Peyer's patch (tissue), 4 donors: ENCODE measurements around the gene PTPN4. TPM values are rescaled to one million over a fixed set of nuclear protein-coding genes. Genes with fewer than 3 reads are reported as not detected.

Experiments used
- DNase-seq, 3 donors: peaks; one replicate each; pipeline ENCODE4 v3.0.0-alpha.2; 2017 to 2019
- H3K27ac ChIP-seq, 4 donors: fragments of 200-600 bp; sonication (generic); one replicate each; pipeline ENCODE4 v1.5.1; 2016 to 2019
- H3K27me3 ChIP-seq, 2 donors: fragments of 200-600 bp; sonication (generic); one replicate each; pipeline ENCODE4 v1.5.1; 2019
- H3K36me3 ChIP-seq, 3 donors: fragments of 200-600 bp; sonication (generic); one replicate each; pipeline ENCODE4 v1.5.1; 2016 to 2019
- H3K4me1 ChIP-seq, 4 donors: fragments of 200-600 bp; sonication (generic); one replicate each; pipeline ENCODE4 v1.5.1; 2016 to 2019
- H3K4me3 ChIP-seq, 4 donors: fragments of 200-600 bp; sonication (generic); 1 replicate in 3 of 4; 2 replicates in 1 of 4; pipeline ENCODE4 v1.5.1; 2016 to 2019; ENCODE audit warnings: mild to moderate bottlenecking in 1 of 4
- H3K9me3 ChIP-seq, 4 donors: fragments of 200-600 bp; sonication (generic); one replicate each; pipeline ENCODE4 v1.5.1; 2016 to 2019; ENCODE audit warnings: mild to moderate bottlenecking in 1 of 4
- CTCF ChIP-seq, 6 experiments: fragments of 450-650 bp in 4 of 6; fragments of 200-600 bp in 2 of 6; sonication (generic) in 1 of 6; IDR thresholded peaks; one replicate each; pipeline ENCODE4 v1.5.1; 2017 to 2019; ENCODE audit warnings: antibody characterized with exemption in 6 of 6, mild to moderate bottlenecking in 3 of 6, moderate library complexity in 1 of 6
- POLR2A ChIP-seq, 2 donors: fragments of 450-650 bp; IDR thresholded peaks; one replicate each; pipeline ENCODE4 v1.5.1; 2017; ENCODE audit warnings: antibody characterized with exemption in 2 of 2, mild to moderate bottlenecking in 2 of 2, moderate library complexity in 2 of 2
- total RNA-seq, 4 donors: library from RNA; depleted of rRNA; stranded (reverse); fragments of >200 nt; gene quantifications; one replicate each; pipeline ENCODE4 v1.1.0, GENCODE V29; 2016

Gene PTPN4
- total RNA-seq, 4 donors from 2014 or later, result 33.1 to 86.6 (median 43.5) TPM

GRCh38 chr2:119808516-119809147 is 48.9 kb downstream of the PTPN4 start:
- no peak overlapping the region for H3K4me3 ChIP-seq
- no peak for TF ChIP-seq POLR2A (IDR thresholded peaks at IDR 0.05)
- TF ChIP-seq CTCF (IDR thresholded peaks at IDR 0.05), result no peak
- H3K36me3 ChIP-seq, result peaks cover 0 to 4% (median 0%) of the 10 kb centered on the region in 3 donors
- no peak for DNase-seq
- H3K27ac ChIP-seq, result no peak overlapping the region
- no peaks in the 10 kb centered on the region for H3K4me1 ChIP-seq
- H3K9me3 ChIP-seq, result no peaks in the 10 kb centered on the region
- no peaks in the 10 kb centered on the region for H3K27me3 ChIP-seq

- H3K4me1 ChIP-seq, result no peaks in the 10 kb centered on the region
- no peak overlapping the region for H3K27ac ChIP-seq
- TF ChIP-seq CTCF (IDR thresholded peaks at IDR 0.05), result no peak
- no peak for TF ChIP-seq POLR2A (IDR thresholded peaks at IDR 0.05)
- H3K36me3 ChIP-seq, result peaks cover 0 to 4% (median 0%) of the 10 kb centered on the region in 3 donors
- no peaks in the 10 kb centered on the region for H3K9me3 ChIP-seq
- H3K27me3 ChIP-seq, result no peaks in the 10 kb centered on the region
- DNase-seq, result no peak
- no peak overlapping the region for H3K4me3 ChIP-seq
These were observed 49.8 kb downstream of the PTPN4 start for GRCh38 chr2:119809339-119810048.

- Histone ChIP-seq H3K36me3 (peaks cover 0 to 4% (median 0%) of the 10 kb centered on the region in 3 donors), H3K27ac (no peak overlapping the region), H3K4me1 (no peaks in the 10 kb centered on the region), H3K4me3 (no peak overlapping the region), H3K27me3 (no peaks in the 10 kb centered on the region), H3K9me3 (no peaks in the 10 kb centered on the region)
- DNase-seq, result no peak
- no peak for TF ChIP-seq CTCF (IDR thresholded peaks at IDR 0.05)
- TF ChIP-seq POLR2A (IDR thresholded peaks at IDR 0.05), result no peak
These were observed 50.4 kb downstream of the PTPN4 start for GRCh38 chr2:119810049-119810630.

- no peak for DNase-seq
- TF ChIP-seq POLR2A (IDR thresholded peaks at IDR 0.05), result no peak
- no peak for TF ChIP-seq CTCF (IDR thresholded peaks at IDR 0.05)
- Histone ChIP-seq H3K4me1 (no peaks in the 10 kb centered on the region), H3K27ac (no peak overlapping the region), H3K27me3 (no peaks in the 10 kb centered on the region), H3K9me3 (no peaks in the 10 kb centered on the region), H3K4me3 (no peak overlapping the region), H3K36me3 (peaks cover 0 to 4% (median 0%) of the 10 kb centered on the region in 3 donors)
These were observed 54.5 kb downstream of the PTPN4 start for GRCh38 chr2:119814216-119814615.

GRCh38 chr2:119818792-119819191 is 59.1 kb downstream of the PTPN4 start:
- Histone ChIP-seq H3K4me3 (no peak overlapping the region), H3K36me3 (no peaks in the 10 kb centered on the region), H3K27ac (no peak overlapping the region), H3K27me3 (no peaks in the 10 kb centered on the region), H3K9me3 (no peaks in the 10 kb centered on the region), H3K4me1 (no peaks in the 10 kb centered on the region)
- no peak for DNase-seq
- TF ChIP-seq POLR2A (IDR thresholded peaks at IDR 0.05) (no peak), CTCF (IDR thresholded peaks at IDR 0.05) (no peak)
